GM21717 (cell line): ENCODE measurements around the gene UROC1.

ENCODE experiments used
- ATAC-seq: cut with Tn5 transposase; IDR thresholded peaks from one replicate; pipeline ENCODE4 v1.9.1; 2021; ENCODE audit warnings: mild to moderate bottlenecking, moderate library complexity; ENCODE audit not compliant: unreplicated experiment

The UROC1 gene

DNA sequence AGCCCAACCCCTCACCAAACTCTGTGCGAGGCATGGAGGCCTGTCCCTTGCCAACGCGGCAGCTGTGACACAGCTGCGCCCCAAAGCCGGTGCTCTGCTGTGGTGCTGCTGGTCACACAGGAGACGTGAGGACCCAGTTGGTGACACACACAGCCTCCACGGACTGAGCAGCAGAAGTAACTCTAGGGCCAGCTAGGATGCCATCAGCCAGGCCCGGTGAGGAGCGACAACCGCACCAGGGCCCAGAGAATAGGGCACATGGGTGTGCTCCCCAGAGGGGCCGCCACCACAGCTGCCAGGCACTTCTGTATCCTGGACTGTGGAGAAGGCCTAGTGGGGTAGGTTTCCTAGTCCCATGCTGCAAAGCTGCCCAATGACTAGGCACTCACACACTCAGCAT, 52.6 kb downstream of the UROC1 start:
- no peak for ATAC-seq

DNA sequence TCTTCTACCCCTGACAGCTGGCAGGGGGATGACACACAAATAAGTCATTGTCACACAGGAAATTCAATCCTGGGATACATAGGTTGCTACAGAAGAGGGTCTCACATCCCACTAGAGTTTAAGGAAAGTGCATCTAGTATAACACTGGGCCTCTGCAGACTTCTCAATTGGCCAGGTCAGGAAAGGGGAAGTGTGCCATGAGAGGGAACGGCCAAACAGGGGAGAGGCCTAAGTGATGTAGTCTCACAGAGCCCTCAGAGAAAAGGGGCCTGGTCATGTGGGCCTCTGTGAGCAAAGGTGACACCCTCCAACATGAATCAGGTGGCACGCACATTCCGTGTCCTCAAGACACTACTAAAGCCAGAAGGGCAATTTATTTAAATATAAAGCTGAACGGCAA, 53.1 kb downstream of the UROC1 start:
- no peak for ATAC-seq

DNA sequence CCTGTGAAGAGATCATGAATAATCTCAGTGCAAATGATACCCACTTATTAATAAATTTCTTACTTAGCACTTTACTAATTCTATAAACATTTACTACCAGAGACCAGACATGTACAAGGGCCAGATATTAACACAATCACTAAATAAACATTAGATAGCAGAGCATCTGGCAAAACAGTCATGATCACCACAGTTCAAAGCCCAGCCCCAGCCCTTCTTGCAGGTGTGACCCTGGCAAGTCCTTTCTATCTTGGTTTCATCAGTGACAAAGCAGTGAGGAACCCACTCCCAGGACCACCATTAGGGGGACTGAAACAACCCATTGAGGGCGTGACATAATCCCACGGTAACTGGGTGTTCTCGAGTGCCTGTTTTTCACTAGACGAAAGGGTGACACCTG, 53.5 kb downstream of the UROC1 start:
- ATAC-seq = no peak

DNA sequence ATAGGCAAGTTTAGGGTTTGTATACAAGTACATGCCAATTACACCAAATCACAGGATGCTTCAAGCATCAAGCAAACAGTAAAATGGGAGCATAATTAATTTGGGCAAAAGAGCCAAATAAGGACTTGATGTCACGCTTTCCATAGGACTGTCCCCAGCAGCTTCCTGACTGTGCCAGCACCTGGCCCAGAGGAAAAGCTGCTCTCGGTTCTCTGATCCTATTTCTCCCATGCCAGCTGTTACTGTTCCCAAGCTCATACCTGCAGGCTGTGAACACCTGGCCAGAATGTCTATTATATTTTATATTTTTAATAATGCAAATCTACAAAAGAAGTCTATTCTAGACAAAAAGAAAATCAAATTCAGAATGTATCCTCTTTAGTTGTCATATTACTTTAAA, 54.1 kb downstream of the UROC1 start:
- no peak for ATAC-seq

DNA sequence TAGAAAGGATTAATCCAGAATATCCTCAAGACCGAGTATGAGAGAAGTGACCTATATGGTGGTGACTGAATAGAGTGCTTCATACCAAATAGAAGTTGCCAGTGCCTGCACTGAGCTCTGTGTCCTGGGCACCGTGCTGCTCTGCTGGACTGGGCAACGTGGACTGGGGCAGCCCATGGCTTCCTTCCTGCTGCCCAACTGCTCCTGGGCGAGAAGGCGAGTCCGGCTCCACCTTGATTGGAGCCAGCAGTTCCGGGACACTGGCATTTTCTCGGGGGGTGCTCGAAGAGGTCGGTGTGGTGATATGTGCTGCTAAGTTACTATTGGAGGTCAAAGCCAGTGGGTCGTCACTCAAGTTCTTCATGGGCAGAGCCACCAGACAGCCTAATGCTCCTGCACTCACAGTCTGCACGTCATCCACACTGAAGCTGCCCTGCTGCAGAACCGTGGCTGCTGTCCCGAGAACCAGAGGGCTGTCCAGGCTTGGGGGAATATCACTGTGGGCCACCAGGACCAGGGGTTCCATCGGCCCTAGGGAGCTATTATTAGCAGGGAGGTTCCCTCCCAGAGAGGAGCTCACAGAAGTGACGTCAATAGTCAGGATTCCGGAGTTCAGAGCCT, 56.0 kb downstream of the UROC1 start:
- no peak for ATAC-seq

DNA sequence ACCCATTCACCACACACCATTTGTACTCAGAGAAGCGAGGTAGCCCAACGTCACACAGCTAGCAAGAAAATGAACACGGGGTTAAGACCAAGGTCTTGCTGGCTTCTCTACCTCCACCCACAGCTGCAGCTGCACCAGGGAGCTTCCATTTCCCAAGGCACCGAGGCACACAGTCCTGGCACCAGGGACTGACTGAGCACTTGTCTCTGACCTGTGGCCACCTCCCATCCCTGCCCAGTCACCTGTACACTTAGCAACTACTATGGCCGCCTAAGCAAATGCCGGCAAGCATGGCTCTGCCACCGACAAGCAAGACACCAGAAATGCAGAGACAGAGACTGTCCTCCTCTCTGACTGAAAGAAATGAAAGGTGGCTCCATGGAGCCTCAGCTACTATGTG, 57.2 kb downstream of the UROC1 start:
- ATAC-seq = no peak

DNA sequence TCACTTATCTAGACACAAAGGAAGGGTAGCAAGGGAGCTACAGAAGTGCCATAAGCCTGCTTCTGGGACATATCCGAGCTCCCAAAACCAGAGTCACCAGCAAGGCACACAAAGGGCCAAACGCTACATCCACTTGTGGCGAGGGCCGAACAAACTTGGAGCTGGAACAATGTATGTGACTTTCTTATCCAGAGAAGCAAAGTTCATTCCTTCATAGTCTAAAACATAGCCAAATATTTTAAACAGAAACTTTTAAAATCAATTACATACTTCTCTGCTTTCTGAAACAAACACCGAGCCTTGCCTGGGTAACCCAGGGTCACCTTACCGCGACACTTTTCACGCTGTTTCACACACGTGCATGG, 57.8 kb downstream of the UROC1 start:
- no peak for ATAC-seq

DNA sequence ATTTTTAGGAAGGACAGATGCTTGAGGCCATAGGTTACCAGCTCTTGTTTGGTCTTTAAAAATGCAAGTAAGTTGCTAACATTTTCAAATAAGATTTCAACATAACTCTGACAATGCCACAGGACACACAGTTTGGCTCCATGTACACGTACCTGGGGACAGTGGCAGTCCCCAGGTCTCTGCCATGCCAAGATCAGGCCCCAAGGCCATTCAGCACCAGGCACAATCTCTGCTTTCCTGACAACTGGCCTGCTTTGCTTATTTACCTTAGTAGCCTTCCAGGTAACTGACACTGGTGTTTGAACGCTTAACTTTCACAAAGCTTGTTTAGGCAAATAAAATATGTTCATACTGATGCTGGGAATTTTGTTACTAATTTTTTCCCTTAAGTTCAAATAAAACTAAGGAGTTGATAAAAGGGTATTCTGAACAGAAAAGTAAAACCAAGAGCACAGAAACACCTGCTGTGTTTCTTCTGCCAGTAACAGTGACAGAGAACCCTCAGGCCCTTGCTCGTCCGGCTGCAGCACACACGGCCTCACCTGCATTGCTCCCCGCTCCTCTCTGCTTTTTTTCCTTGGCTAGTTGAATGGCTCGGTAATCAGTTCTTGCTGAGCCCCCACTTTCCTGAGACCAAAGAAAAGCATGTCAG, 58.3 kb downstream of the UROC1 start:
- ATAC-seq = no peak

DNA sequence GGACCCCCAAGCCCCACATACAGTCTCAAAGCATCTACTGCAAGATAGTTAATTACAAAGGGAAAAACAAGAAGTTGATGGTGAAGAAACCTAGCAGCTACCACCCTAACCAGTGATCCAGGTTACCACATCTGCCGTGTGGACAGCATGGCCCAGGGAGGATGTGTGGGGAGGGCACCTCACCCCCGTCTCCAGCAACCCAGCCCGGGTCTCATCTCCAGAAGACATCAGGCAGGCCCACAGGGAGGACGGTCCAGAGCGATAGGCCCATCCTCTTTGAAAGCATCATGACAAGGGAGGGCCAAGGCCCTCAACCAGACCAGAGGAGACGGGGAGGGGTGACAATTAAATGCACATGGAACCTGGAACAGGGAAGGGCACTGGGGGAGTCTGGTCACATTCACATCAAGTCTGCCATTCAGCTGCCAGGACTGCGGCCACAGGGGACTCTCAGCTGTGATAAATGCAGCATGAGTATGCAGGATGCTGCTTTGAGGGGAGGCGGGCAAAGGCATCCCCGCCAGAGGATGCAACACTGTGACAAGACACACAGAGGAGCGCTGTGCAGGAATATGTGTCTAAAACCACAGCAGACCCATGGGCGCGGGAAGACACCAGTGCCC, 60.7 kb downstream of the UROC1 start:
- no peak for ATAC-seq

DNA sequence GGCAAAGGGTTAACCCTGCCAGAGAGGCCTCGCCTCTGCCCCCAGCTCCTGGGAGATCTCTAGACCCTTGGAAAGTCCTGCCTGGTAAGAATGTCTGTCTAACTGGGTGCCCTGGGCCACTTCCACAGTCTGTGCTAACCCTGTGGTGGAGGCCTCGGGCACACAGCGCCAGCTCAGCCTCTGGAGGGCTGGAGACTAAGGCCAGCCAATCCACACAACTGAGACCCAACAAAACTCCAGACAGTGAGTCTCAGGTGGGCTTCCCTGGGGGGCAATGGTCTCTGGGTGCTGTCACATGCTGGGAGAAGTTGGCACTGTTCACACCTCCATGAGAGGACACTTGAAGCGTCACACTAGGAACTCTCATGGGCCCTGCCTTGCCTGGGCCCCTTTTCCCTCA, 61.4 kb downstream of the UROC1 start:
- ATAC-seq = no peak

DNA sequence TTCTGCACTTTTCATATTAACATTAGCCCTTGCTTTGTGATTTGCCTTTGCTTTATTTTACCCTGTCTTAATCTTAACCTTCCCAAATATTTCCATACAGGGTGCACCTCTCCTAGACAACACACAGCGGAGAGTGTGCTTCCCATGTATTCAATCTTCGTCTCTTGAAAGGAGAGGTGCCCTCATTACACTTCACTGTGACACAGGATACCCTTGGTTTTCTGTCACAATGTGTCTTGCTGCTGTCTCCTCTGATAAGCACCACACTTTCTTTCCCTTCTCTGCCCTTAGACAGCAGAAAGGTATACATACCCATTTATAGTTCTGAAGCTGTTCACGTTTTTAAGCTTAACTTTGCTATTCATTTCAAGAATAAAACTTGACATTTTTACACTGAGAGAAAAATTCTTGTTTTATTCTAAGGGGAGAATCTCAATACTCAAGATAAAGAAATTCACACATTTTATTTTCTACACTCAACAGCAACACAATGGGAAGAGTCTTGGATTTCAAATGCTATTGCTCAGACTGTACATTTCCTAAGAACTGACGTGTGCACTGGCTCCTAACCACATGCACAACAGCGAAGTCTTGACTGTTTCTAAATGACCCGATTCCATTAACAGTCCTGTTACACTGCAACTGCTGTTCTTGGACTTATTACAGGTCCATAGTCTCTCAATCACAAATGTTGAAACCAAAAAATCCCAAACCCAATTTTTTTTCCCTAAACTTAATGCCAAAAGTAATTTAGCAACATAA, 63.0 kb downstream of the UROC1 start:
- ATAC-seq = no peak

DNA sequence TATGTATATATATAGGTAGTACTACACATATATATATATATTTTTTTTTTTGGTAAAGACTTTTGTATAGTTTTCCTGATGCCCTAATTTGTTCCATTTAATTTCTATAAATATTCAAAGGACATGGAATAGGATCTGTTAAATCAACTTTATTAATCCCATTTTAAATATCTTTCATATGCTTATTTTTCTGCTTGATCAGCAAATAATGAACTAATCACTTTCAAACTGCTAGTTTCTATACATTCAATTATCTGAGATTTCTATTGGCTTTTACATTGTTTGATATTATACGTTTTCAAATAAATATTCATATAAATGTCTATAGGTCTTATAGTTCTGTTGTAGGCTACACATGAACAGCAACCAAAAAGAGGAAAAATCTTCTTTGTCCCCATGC, 63.5 kb downstream of the UROC1 start:
- no peak for ATAC-seq

DNA sequence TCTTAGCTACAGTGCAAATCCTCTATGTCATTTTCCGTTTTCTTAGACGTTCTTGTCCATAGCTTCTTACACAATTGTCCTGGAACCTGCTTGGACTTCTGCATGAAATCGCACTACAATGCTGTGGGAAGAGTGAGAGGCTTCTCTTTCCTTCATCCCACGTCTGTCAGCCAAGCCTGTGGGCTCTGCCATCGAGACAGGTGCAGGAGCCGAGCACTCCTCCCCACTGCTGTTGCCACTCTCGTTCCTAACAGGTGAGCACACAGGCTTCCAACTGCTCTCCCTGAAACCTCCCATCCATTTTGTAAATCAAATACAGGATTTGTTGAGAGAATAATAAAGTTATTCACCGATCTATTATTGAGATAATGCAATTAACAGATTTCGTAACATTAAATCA, 65.4 kb downstream of the UROC1 start:
- no peak for ATAC-seq

DNA sequence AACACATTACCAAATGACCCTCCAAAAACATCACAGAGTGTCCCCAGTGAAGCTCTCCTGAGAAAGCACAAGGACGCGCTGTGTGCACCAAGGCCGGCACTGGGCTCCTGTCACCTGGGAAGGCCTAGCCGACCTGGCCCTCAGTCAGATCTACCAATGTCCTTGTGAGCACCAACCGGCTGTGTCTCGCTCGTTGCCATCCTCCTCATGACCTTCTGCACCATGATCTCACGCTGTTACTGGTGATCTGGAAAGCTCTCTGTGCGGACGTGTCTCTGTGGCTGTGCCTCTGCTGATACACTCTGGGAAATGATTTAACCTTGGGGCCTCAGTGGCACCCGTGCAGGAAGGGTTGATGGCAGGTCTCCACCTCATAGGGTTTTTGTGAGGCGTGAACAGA, 66.1 kb downstream of the UROC1 start:
- no peak for ATAC-seq

DNA sequence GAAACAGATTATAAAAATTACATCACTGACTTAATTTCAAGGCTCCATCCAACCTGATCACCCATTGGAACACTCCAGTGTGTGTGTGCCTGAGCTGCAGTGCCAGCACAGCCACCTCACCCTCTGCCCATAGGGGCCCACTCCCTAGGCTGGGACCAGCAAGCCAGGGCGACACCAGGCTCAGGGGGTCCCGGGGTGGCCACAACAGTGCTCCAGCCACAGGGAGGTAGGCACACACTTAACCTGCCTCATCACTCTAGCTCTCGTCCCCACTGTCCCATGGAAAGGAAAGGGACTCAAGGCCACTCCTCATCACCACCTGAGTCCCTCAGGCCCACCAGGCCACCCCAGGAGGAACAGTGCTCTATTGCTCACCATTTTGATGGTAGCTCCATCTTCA, 66.8 kb downstream of the UROC1 start:
- no peak for ATAC-seq

DNA sequence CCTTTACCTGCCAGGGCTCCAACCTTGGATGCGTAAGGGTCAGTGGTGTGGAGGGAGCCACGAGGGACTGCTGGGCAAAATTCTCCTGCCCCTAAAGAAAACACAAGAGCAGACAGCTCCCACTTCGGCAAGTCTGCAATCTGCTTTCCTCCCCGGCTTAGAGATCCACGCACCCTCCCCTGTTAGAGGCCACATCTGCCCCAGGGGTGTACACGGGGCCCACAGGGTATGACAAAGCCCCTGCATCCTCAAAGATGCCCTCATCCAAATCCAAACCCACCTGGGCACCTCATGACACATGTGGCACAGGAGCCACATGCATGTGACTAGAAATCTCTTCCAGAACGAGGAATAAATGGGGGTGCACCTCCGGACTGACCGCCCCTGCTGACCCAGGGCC, 67.4 kb downstream of the UROC1 start:
- ATAC-seq = no peak

DNA sequence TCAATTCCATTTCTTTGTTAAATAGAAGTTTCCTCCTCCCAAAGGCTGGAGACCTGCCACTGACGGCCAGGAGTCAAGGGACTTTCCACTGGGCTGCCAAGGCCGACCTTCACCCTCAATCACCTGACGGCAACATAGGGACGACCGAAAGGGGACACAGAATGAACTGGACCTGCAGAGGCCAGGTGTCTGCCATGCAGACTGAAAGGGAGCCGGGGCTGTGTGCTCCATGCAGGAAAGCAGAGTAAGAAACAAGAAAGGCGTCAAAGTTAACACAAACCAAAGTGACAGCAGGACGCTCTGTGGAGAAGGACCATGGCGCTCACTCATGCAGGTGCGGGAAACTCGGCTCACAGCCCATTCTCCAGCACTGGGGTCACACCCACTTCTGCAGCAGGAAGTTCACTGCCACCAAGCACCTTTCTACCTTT, 67.9 kb downstream of the UROC1 start:
- no peak for ATAC-seq

DNA sequence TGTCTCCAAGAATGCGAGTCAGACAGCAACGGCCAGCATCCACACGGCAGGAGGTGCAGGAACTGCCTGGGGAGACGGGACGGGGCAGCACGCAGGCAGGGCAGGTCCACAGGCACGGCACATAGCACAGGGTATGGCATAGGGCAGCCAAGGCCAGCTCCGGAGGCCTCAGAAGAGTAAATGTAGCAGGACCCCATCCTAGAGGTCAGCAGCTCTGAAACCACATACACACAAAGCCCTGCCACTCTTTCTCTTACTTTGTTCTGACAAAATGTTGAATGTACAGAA, 68.7 kb downstream of the UROC1 start:
- ATAC-seq = no peak

DNA sequence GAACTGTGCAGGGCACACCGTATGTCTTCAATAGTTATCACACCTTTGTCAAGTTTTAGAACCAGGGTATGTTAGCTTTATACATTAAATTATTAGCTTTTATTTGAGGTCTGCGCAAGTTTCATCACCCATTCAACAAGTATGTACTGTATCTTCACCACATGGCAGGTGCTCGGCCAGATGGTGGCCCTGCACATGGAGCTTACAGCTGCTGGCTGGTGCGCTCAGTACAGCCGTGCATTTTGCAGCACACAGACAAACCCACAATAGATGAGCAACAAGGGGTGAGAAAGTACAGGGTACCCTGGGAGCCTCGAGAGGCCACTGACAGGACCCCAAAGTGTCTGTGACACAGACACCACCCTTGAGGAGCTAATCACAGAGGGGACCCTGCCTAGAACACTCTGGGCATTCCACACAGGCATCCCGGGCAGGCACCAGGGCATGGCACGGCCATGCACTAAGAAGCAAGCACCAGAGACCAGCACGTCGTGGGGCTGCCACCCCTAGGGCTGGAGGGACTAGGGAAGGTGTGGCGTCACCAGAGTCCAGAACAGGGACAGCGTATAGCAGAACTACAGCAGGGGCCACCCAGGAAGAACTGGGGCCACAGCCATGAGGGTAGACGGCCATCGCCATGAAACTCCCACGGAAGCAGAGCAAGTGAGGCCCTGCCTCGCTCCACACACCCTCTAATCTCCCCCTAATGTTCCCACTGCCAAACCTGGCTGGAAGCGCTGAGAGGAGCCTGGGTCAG, 69.3 kb downstream of the UROC1 start:
- no peak for ATAC-seq

DNA sequence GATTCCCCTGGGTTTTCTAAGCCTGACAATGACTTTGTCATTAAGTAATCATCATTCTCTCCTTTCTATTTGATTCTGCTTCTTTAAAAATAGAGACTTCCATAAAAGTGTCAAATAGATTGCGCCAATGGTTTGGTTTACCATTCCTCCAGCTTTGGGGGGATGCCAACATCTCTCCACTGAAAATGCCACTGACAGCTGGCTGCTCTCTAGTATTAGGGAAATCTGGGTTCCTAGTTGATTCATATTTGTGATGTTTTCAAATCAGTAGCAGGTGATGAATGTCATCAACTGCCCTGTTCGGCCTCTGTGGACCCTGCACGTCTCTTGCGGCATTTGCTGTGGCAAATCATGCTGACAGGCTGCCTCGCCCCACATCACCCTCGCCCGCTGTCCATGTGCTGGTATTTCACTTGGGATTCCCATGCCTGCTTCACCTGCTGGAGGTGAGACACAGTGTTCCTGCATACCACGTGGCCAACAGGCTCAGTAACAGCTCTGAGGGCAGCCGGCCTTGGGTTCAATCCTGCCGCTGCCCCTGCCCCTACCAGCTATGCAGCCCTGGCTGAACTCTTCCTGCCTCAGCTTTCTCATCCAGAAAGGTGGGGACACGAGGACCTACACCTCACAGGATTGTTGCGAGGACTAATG, 70.0 kb downstream of the UROC1 start:
- ATAC-seq = no peak

DNA sequence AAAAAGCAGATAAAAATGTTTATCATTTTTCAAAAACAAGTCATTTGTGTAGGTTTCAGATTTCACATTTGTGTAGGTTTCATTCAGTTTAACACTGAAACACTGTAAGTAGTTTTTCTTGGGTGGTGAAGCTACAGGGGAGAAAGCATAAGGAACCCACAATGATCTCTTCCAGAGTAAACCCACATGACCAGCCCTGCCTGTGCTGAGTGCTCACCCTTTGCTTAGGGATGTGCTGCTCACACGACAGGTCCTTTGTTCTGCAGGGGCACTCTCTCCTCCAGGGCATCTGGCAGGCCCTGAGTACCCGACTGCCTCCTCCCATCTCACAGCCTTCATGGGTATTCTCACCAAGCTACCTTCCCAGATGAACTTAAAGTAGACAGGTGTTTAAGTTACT, 70.8 kb downstream of the UROC1 start:
- ATAC-seq = no peak
